Measurements from ENCODE around the gene ZNF195. TPM values are rescaled to one million over a fixed set of nuclear protein-coding genes. Genes with fewer than 3 reads are reported as not detected.
A peak's percentile ranks its signal among the peaks of the same experiment; 100 is the strongest.
"Not testable (repeated sequence)": the region's sequence is repeated elsewhere in the genome, so short reads cannot be mapped to it uniquely, and the experiment has no call there.

Gene ZNF195
- total and polyA plus RNA-seq, 2 experiments from 2014 or later: 101 to 116 TPM

DNA sequence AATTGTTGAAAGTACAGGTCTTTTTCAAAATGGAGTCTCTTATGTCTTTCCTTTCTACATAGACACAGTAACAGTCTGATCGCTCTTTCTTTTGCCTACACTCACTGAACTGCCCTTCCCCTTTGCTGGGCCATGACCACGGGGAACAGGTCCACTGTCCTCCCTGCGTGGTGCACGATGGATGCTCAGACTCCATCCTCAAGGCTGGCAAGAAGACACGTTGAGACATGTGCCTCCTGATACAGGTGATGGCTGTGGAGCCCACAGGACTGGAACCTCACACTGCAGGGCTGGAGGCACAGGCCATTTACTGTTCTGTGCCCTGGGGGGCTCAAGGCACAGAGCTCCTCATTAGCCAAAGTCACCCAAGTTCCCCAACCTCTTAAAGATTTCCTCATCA lies 16.5 kb upstream of the ZNF195 start:
- not testable (repeated sequence) for H3K27me3 ChIP-seq (ENCODE audit: insufficient read depth); H3F3A ChIP-seq (replicated peaks; ENCODE audit: low read depth); H3K4me1 Mint-ChIP-seq; DNase-seq (ENCODE audit: low spot score); H3K4me2 ChIP-seq; ATAC-seq; H3K9me2 ChIP-seq (ENCODE audit: insufficient read depth); H3K9me3 Mint-ChIP-seq; H4K20me1 ChIP-seq (replicated peaks; ENCODE audit: insufficient read depth); H2AFZ ChIP-seq; H3K4me1 ChIP-seq (ENCODE audit: insufficient read depth); H3K4me3 ChIP-seq; H3K36me3 ChIP-seq (ENCODE audit: insufficient read depth); H3K4me3 Mint-ChIP-seq; H3K79me2 ChIP-seq (replicated peaks; ENCODE audit: insufficient read depth)
- H3K36me3 Mint-ChIP-seq (ENCODE audit: low read depth): peaks cover 94% of the 10 kb centered on the region
- peak overlapping the region; percentile 22; the same call in 1 of the 2 replicates for H3K27ac Mint-ChIP-seq
- 0 out of 2 replicates have a peak overlapping the region, but pooled peaks have one; percentile 50 for H3K27ac ChIP-seq (ENCODE audit: low read depth)
- H3K27me3 Mint-ChIP-seq (ENCODE audit: insufficient read depth, low read depth, poor library complexity): peaks cover 25% of the 10 kb centered on the region

- H3K36me3 ChIP-seq (ENCODE audit: insufficient read depth): peaks cover 11% of the 10 kb centered on the region
- H3F3A ChIP-seq (replicated peaks; ENCODE audit: low read depth); H3K9me3 Mint-ChIP-seq; H3K79me2 ChIP-seq (replicated peaks; ENCODE audit: insufficient read depth); H3K4me2 ChIP-seq; H3K4me1 ChIP-seq (ENCODE audit: insufficient read depth); H3K27me3 ChIP-seq (ENCODE audit: insufficient read depth); H3K4me1 Mint-ChIP-seq; H2AFZ ChIP-seq; ATAC-seq; H3K27ac ChIP-seq (ENCODE audit: low read depth); H3K4me3 ChIP-seq; DNase-seq (ENCODE audit: low spot score); H4K20me1 ChIP-seq (replicated peaks; ENCODE audit: insufficient read depth); H3K4me3 Mint-ChIP-seq; H3K27ac Mint-ChIP-seq; H3K9me2 ChIP-seq (ENCODE audit: insufficient read depth): not testable (repeated sequence)
- Mint-ChIP-seq H3K27me3 (ENCODE audit: insufficient read depth, low read depth, poor library complexity) (peaks cover 25% of the 10 kb centered on the region), H3K36me3 (ENCODE audit: low read depth) (peaks cover 94% of the 10 kb centered on the region)
Observed at GRCh38 chr11:3394956-3395355, 16.0 kb upstream of the ZNF195 start.

- H3K4me1 ChIP-seq (ENCODE audit: insufficient read depth); H3K27ac Mint-ChIP-seq; H2AFZ ChIP-seq; H3K4me1 Mint-ChIP-seq; DNase-seq (ENCODE audit: low spot score); H3K4me3 ChIP-seq; H3K27me3 ChIP-seq (ENCODE audit: insufficient read depth); H4K20me1 ChIP-seq (replicated peaks; ENCODE audit: insufficient read depth); H3F3A ChIP-seq (replicated peaks; ENCODE audit: low read depth); H3K9me3 Mint-ChIP-seq; H3K4me2 ChIP-seq; H3K27ac ChIP-seq (ENCODE audit: low read depth); ATAC-seq; H3K9me2 ChIP-seq (ENCODE audit: insufficient read depth); H3K79me2 ChIP-seq (replicated peaks; ENCODE audit: insufficient read depth); H3K4me3 Mint-ChIP-seq: not testable (repeated sequence)
- Mint-ChIP-seq H3K36me3 (ENCODE audit: low read depth) (peaks cover 91% of the 10 kb centered on the region), H3K27me3 (ENCODE audit: insufficient read depth, low read depth, poor library complexity) (peaks cover 25% of the 10 kb centered on the region)
- peaks cover 14% of the 10 kb centered on the region for H3K36me3 ChIP-seq (ENCODE audit: insufficient read depth)
Observed at GRCh38 chr11:3393450-3393849, 14.5 kb upstream of the ZNF195 start.

DNA sequence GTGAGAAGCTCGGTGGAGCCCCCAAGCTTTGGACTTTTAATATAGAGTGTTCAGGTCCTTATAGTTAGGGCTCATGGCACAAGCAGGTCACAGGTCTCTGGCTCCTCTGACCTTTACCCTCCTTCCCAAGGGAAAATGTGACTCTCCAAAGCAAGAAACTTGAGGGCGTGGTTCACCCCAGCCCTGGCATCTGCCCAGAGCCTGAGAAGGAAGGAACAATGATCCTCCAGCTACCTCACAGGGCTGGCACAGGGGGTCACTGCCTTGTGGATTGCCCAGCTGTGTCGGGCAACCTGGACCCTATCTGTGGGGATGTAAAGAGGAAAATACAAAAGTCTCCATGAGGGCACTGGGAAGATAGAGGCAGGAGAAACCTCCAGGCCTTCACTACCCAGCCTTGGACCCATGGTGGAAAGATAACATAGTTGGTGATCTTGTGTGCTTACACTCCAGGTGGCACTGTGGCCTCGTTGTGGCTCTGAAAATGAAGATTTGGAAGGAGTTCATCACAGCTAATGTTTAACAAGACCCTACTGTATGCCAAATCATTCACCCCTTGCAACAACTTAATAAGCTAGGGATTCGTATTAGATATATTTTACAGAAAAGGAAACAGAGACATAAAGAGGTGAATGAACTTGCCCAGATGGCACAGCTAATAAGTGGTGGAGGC lies 3.8 kb upstream of the ZNF195 start:
- H3K27ac ChIP-seq (ENCODE audit: low read depth): 0 out of 2 replicates have a peak overlapping the region, but pooled peaks have one; percentile 10
- H3K4me3 ChIP-seq: peak overlapping the region; percentile 84
- peaks cover 38% of the 10 kb centered on the region for H3K36me3 ChIP-seq (ENCODE audit: insufficient read depth)
- H3K4me1 Mint-ChIP-seq: peaks cover 33% of the 10 kb centered on the region
- peaks cover 28% of the 10 kb centered on the region for H4K20me1 ChIP-seq (replicated peaks; ENCODE audit: insufficient read depth)
- TF ChIP-seq ZNF114 (CRISPR knock-in tag; IDR thresholded peaks at IDR 0.05): no peak
- TF ChIP-seq, protein P1, sequence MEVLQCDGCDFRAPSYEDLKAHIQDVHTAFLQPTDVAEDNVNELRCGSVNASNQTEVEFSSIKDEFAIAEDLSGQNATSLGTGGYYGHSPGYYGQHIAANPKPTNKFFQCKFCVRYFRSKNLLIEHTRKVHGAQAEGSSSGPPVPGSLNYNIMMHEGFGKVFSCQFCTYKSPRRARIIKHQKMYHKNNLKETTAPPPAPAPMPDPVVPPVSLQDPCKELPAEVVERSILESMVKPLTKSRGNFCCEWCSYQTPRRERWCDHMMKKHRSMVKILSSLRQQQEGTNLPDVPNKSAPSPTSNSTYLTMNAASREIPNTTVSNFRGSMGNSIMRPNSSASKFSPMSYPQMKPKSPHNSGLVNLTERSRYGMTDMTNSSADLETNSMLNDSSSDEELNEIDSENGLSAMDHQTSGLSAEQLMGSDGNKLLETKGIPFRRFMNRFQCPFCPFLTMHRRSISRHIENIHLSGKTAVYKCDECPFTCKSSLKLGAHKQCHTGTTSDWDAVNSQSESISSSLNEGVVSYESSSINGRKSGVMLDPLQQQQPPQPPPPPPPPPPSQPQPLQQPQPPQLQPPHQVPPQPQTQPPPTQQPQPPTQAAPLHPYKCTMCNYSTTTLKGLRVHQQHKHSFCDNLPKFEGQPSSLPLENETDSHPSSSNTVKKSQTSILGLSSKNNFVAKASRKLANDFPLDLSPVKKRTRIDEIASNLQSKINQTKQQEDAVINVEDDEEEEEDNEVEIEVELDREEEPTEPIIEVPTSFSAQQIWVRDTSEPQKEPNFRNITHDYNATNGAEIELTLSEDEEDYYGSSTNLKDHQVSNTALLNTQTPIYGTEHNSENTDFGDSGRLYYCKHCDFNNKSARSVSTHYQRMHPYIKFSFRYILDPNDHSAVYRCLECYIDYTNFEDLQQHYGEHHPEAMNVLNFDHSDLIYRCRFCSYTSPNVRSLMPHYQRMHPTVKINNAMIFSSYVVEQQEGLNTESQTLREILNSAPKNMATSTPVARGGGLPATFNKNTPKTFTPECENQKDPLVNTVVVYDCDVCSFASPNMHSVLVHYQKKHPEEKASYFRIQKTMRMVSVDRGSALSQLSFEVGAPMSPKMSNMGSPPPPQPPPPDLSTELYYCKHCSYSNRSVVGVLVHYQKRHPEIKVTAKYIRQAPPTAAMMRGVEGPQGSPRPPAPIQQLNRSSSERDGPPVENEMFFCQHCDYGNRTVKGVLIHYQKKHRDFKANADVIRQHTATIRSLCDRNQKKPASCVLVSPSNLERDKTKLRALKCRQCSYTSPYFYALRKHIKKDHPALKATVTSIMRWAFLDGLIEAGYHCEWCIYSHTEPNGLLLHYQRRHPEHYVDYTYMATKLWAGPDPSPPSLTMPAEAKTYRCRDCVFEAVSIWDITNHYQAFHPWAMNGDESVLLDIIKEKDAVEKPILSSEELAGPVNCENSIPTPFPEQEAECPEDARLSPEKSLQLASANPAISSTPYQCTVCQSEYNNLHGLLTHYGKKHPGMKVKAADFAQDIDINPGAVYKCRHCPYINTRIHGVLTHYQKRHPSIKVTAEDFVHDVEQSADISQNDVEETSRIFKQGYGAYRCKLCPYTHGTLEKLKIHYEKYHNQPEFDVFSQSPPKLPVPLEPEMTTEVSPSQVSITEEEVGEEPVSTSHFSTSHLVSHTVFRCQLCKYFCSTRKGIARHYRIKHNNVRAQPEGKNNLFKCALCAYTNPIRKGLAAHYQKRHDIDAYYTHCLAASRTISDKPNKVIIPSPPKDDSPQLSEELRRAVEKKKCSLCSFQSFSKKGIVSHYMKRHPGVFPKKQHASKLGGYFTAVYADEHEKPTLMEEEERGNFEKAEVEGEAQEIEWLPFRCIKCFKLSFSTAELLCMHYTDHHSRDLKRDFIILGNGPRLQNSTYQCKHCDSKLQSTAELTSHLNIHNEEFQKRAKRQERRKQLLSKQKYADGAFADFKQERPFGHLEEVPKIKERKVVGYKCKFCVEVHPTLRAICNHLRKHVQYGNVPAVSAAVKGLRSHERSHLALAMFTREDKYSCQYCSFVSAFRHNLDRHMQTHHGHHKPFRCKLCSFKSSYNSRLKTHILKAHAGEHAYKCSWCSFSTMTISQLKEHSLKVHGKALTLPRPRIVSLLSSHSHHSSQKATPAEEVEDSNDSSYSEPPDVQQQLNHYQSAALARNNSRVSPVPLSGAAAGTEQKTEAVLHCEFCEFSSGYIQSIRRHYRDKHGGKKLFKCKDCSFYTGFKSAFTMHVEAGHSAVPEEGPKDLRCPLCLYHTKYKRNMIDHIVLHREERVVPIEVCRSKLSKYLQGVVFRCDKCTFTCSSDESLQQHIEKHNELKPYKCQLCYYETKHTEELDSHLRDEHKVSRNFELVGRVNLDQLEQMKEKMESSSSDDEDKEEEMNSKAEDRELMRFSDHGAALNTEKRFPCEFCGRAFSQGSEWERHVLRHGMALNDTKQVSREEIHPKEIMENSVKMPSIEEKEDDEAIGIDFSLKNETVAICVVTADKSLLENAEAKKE (CRISPR knock-in tag; IDR thresholded peaks at IDR 0.05): no peak
- H3K4me1 ChIP-seq (ENCODE audit: insufficient read depth): peaks cover 24% of the 10 kb centered on the region
- peaks cover 9% of the 10 kb centered on the region for H3K27me3 Mint-ChIP-seq (ENCODE audit: insufficient read depth, low read depth, poor library complexity)
- no peak for DNase-seq (ENCODE audit: low spot score)
- no peak overlapping the region; the same call in 1 of the 2 replicates for H3K27ac Mint-ChIP-seq
- peaks cover 24% of the 10 kb centered on the region; the same call in 1 of the 2 replicates for H3F3A ChIP-seq (replicated peaks; ENCODE audit: low read depth)
- H3K4me2 ChIP-seq: peak overlapping the region; percentile 94
- no peaks in the 10 kb centered on the region for H3K9me2 ChIP-seq (ENCODE audit: insufficient read depth)
- no peaks in the 10 kb centered on the region for H3K27me3 ChIP-seq (ENCODE audit: insufficient read depth)
- peaks cover 51% of the 10 kb centered on the region for H3K79me2 ChIP-seq (replicated peaks; ENCODE audit: insufficient read depth)
- no peak overlapping the region for H2AFZ ChIP-seq
- peak overlapping the region; percentile 97 for H3K4me3 Mint-ChIP-seq
- peaks cover 77% of the 10 kb centered on the region for H3K36me3 Mint-ChIP-seq (ENCODE audit: low read depth)
- ATAC-seq: no peak
- peaks cover 2% of the 10 kb centered on the region; the same call in 1 of the 3 replicates for H3K9me3 Mint-ChIP-seq
